WTC11 (cell line): ENCODE data around the gene GNA14.

ENCODE experiments used
- FOXP1 ChIP-seq: sonication (generic); formaldehyde crosslinking; IDR thresholded peaks from 2 replicates; pipeline ENCODE4 v1.8.0; 2022; ENCODE audit warnings: missing genetic modification reagents, mild to moderate bottlenecking, moderate library complexity, borderline replicate concordance
- TCF7 ChIP-seq: sonication (generic); formaldehyde crosslinking; IDR thresholded peaks from 2 replicates; pipeline ENCODE4 v1.8.0; 2022; ENCODE audit warnings: mild to moderate bottlenecking, low read depth, missing genetic modification reagents, moderate library complexity
- TF ChIP-seq, protein P1 (sequence below): fragments of 250-450 bp; sonication (Bioruptor Pico); IDR thresholded peaks from 2 replicates; pipeline ENCODE4 v2.1.2; 2022; ENCODE audit warnings: mild to moderate bottlenecking, moderate library complexity
- TF ChIP-seq, protein P2 (sequence below): fragments of 200-600 bp; IDR thresholded peaks from 2 replicates; pipeline ENCODE4 v1.8.0; 2022; ENCODE audit warnings: antibody characterized with exemption
- TF ChIP-seq, protein P3 (sequence below): sonication (generic); formaldehyde crosslinking; IDR thresholded peaks from 2 replicates; pipeline ENCODE4 v1.8.1; 2022; ENCODE audit warnings: low read depth, mild to moderate bottlenecking, moderate library complexity, missing genetic modification reagents, borderline replicate concordance

- TF ChIP-seq, protein P1, sequence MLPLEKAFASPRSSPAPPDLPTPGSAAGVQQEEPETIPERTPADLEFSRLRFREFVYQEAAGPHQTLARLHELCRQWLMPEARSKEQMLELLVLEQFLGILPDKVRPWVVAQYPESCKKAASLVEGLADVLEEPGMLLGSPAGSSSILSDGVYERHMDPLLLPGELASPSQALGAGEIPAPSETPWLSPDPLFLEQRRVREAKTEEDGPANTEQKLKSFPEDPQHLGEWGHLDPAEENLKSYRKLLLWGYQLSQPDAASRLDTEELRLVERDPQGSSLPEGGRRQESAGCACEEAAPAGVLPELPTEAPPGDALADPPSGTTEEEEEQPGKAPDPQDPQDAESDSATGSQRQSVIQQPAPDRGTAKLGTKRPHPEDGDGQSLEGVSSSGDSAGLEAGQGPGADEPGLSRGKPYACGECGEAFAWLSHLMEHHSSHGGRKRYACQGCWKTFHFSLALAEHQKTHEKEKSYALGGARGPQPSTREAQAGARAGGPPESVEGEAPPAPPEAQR (CRISPR knock-in tag): 0 out of 2 replicates have a peak, but pooled peaks have one; percentile 61
- TF ChIP-seq TCF7 (CRISPR knock-in tag) (no peak), FOXP1 (CRISPR knock-in tag) (no peak)
- TF ChIP-seq, protein P2, sequence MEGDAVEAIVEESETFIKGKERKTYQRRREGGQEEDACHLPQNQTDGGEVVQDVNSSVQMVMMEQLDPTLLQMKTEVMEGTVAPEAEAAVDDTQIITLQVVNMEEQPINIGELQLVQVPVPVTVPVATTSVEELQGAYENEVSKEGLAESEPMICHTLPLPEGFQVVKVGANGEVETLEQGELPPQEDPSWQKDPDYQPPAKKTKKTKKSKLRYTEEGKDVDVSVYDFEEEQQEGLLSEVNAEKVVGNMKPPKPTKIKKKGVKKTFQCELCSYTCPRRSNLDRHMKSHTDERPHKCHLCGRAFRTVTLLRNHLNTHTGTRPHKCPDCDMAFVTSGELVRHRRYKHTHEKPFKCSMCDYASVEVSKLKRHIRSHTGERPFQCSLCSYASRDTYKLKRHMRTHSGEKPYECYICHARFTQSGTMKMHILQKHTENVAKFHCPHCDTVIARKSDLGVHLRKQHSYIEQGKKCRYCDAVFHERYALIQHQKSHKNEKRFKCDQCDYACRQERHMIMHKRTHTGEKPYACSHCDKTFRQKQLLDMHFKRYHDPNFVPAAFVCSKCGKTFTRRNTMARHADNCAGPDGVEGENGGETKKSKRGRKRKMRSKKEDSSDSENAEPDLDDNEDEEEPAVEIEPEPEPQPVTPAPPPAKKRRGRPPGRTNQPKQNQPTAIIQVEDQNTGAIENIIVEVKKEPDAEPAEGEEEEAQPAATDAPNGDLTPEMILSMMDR: no peak
- TF ChIP-seq, protein P3, sequence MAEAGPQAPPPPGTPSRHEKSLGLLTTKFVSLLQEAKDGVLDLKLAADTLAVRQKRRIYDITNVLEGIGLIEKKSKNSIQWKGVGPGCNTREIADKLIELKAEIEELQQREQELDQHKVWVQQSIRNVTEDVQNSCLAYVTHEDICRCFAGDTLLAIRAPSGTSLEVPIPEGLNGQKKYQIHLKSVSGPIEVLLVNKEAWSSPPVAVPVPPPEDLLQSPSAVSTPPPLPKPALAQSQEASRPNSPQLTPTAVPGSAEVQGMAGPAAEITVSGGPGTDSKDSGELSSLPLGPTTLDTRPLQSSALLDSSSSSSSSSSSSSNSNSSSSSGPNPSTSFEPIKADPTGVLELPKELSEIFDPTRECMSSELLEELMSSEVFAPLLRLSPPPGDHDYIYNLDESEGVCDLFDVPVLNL (CRISPR knock-in tag): no peak
Measured at GRCh38 chr9:77440057-77440456, 208.1 kb downstream of the GNA14 start.
